Measurements from ENCODE around the gene CTXND1. TPM values are rescaled to one million over a fixed set of nuclear protein-coding genes. Genes with fewer than 3 reads are reported as not detected.

The CTXND1 gene
- total RNA-seq, 1 donor from 2014 or later = 1.1 TPM

GRCh38 chr15:80172401-80172800 is 79.6 kb downstream of the CTXND1 start:
- DNase-seq (ENCODE audit: extremely low spot score, unreplicated experiment) = no peak
- no peak overlapping the region for H3K27ac Mint-ChIP-seq

GRCh38 chr15:80171787-80172186 is 80.2 kb downstream of the CTXND1 start:
- DNase-seq (ENCODE audit: extremely low spot score, unreplicated experiment) = no peak
- H3K4me1 Mint-ChIP-seq (ENCODE audit: unreplicated experiment) = no peaks in the 10 kb centered on the region
- no peak overlapping the region for H3K4me3 Mint-ChIP-seq
- TF ChIP-seq CTCF (conservative IDR thresholded peaks at IDR 0.05) = no peak
- no peak overlapping the region for H3K27ac Mint-ChIP-seq
- no peaks in the 10 kb centered on the region for H3K9me3 Mint-ChIP-seq
- H3K27me3 Mint-ChIP-seq = no peaks in the 10 kb centered on the region
- H3K36me3 Mint-ChIP-seq = peaks cover 12% of the 10 kb centered on the region

More at GRCh38 chr15:80172401-80172800, 79.6 kb downstream of the CTXND1 start:
- no peaks in the 10 kb centered on the region for H3K4me1 Mint-ChIP-seq (ENCODE audit: unreplicated experiment)
- no peak for TF ChIP-seq CTCF (conservative IDR thresholded peaks at IDR 0.05)
- no peaks in the 10 kb centered on the region for H3K9me3 Mint-ChIP-seq
- no peak overlapping the region for H3K4me3 Mint-ChIP-seq
- H3K36me3 Mint-ChIP-seq = peaks cover 13% of the 10 kb centered on the region
- no peaks in the 10 kb centered on the region for H3K27me3 Mint-ChIP-seq

- Mint-ChIP-seq H3K36me3 (peaks cover 9% of the 10 kb centered on the region), H3K4me1 (ENCODE audit: unreplicated experiment) (no peaks in the 10 kb centered on the region), H3K9me3 (no peaks in the 10 kb centered on the region), H3K27me3 (no peaks in the 10 kb centered on the region), H3K27ac (no peak overlapping the region), H3K4me3 (no peak overlapping the region)
- TF ChIP-seq CTCF (conservative IDR thresholded peaks at IDR 0.05) = no peak
- no peak for DNase-seq (ENCODE audit: extremely low spot score, unreplicated experiment)
These were observed 81.4 kb downstream of the CTXND1 start for GRCh38 chr15:80170596-80170995.

GRCh38 chr15:80169768-80170357 is 82.2 kb downstream of the CTXND1 start:
- Mint-ChIP-seq H3K27ac (no peak overlapping the region), H3K36me3 (peaks cover 9% of the 10 kb centered on the region), H3K27me3 (no peaks in the 10 kb centered on the region), H3K9me3 (no peaks in the 10 kb centered on the region), H3K4me1 (ENCODE audit: unreplicated experiment) (no peaks in the 10 kb centered on the region), H3K4me3 (no peak overlapping the region)
- no peak for DNase-seq (ENCODE audit: extremely low spot score, unreplicated experiment)
- TF ChIP-seq CTCF (conservative IDR thresholded peaks at IDR 0.05) = no peak

GRCh38 chr15:80168421-80168820 is 83.6 kb downstream of the CTXND1 start:
- no peak for TF ChIP-seq CTCF (conservative IDR thresholded peaks at IDR 0.05)
- Mint-ChIP-seq H3K9me3 (no peaks in the 10 kb centered on the region), H3K27ac (no peak overlapping the region), H3K4me3 (no peak overlapping the region), H3K36me3 (peaks cover 23% of the 10 kb centered on the region), H3K4me1 (ENCODE audit: unreplicated experiment) (no peaks in the 10 kb centered on the region), H3K27me3 (no peaks in the 10 kb centered on the region)
- no peak for DNase-seq (ENCODE audit: extremely low spot score, unreplicated experiment)

- H3K4me3 Mint-ChIP-seq = no peak overlapping the region
- no peaks in the 10 kb centered on the region for H3K27me3 Mint-ChIP-seq
- no peak for TF ChIP-seq CTCF (conservative IDR thresholded peaks at IDR 0.05)
- DNase-seq (ENCODE audit: extremely low spot score, unreplicated experiment) = no peak
- no peaks in the 10 kb centered on the region for H3K9me3 Mint-ChIP-seq
- H3K4me1 Mint-ChIP-seq (ENCODE audit: unreplicated experiment) = no peaks in the 10 kb centered on the region
- H3K36me3 Mint-ChIP-seq = peaks cover 23% of the 10 kb centered on the region
- H3K27ac Mint-ChIP-seq = no peak overlapping the region
These were observed 84.1 kb downstream of the CTXND1 start for GRCh38 chr15:80167936-80168335.

Measured in type B pancreatic cell (in vitro differentiated cells).